GM18951 (cell line): ENCODE measurements around the gene ECD.
"Not testable (repeated sequence)": the region's sequence is repeated elsewhere in the genome, so short reads cannot be mapped to it uniquely, and the experiment has no call there.

ENCODE experiments used
- POLR2A ChIP-seq: IDR thresholded peaks from 4 replicates; pipeline ENCODE4 v1.6.1; 2011; ENCODE audit warnings: mild to moderate bottlenecking; ENCODE audit not compliant: insufficient read length, insufficient read depth; ENCODE audit errors: extremely low read depth
- in situ Hi-C: fragments of 300-500 bp; cut with MboI; formaldehyde crosslinking; loops from one replicate; pipeline ENCODE4 v1.12.0; 2022; ENCODE audit warnings: low sequenced_read_pairs, mixed read lengths, inconsistent platforms; ENCODE audit not compliant: unreplicated experiment

Gene ECD

GRCh38 chr10:73141603-73142002, 26.2 kb downstream of the ECD start:
- no peak for TF ChIP-seq POLR2A
- in situ Hi-C loops, result no loop called here

- TF ChIP-seq POLR2A, result no peak
- in situ Hi-C loops, result no loop called here
Measured at GRCh38 chr10:73139251-73139650, 28.6 kb downstream of the ECD start.

GRCh38 chr10:73136627-73137026, 31.2 kb downstream of the ECD start:
- in situ Hi-C loops, result no loop called here
- no peak for TF ChIP-seq POLR2A

GRCh38 chr10:73134727-73135126, 33.1 kb downstream of the ECD start:
- in situ Hi-C loops, result no loop called here
- TF ChIP-seq POLR2A, result no peak

GRCh38 chr10:73131913-73132686, 35.7 kb downstream of the ECD start:
- TF ChIP-seq POLR2A, result no peak

GRCh38 chr10:73131301-73131700, 36.5 kb downstream of the ECD start:
- TF ChIP-seq POLR2A, result no peak
- in situ Hi-C loops, result no loop called here

More at GRCh38 chr10:73131913-73132686, 35.7 kb downstream of the ECD start:
- in situ Hi-C loops, result no loop called here

GRCh38 chr10:73126343-73126742, 41.5 kb downstream of the ECD start:
- in situ Hi-C loops, result no loop called here
- TF ChIP-seq POLR2A, result no peak

GRCh38 chr10:73119952-73120351, 47.9 kb downstream of the ECD start:
- no peak for TF ChIP-seq POLR2A
- in situ Hi-C loops, result no loop called here

GRCh38 chr10:73119457-73119856, 48.4 kb downstream of the ECD start:
- TF ChIP-seq POLR2A, result no peak
- in situ Hi-C loops, result no loop called here

- TF ChIP-seq POLR2A, result no peak
- in situ Hi-C loops, result no loop called here
Measured at GRCh38 chr10:73117976-73118743, 49.6 kb downstream of the ECD start.

GRCh38 chr10:73116017-73116416, 51.8 kb downstream of the ECD start:
- in situ Hi-C loops, result no loop called here
- TF ChIP-seq POLR2A, result no peak

- in situ Hi-C loops, result no loop called here
- TF ChIP-seq POLR2A, result no peak
Measured at GRCh38 chr10:73113551-73113950, 54.3 kb downstream of the ECD start.

GRCh38 chr10:73112032-73112431, 55.8 kb downstream of the ECD start:
- in situ Hi-C loops, result not testable (repeated sequence)

GRCh38 chr10:73110345-73110849, 57.4 kb downstream of the ECD start, which contains the start of gene NUDT13:
Gene NUDT13 (plus strand): TSS chr10:73110455. CDS start chr10:73114366, 3,911 bp downstream.
- peak; percentile 35 for TF ChIP-seq POLR2A
- in situ Hi-C loops, result no loop called here

GRCh38 chr10:73109248-73109652, 58.6 kb downstream of the ECD start:
- in situ Hi-C loops, result not testable (repeated sequence)
